Epithelial cell of proximal tubule (primary cell): ENCODE data around the gene EBI3. TPM values are rescaled to one million over a fixed set of nuclear protein-coding genes. Genes with fewer than 3 reads are reported as not detected.

Experiments
- total RNA-seq: library from RNA; depleted of rRNA; stranded (reverse); fragments of >200 nt; gene quantifications from 2 replicates; pipeline ENCODE4 v1.2.3, GENCODE V29; 2015

The EBI3 gene
- total RNA-seq, 1 donor from 2014 or later, result 1.7 TPM

Other genes with a start within 250 kb of the EBI3 start
- gene EEF2, start 244.1 kb upstream of the EBI3 start, total RNA-seq, result 1,327 and 1,998 TPM in 2 replicates
- 26.7 and 31.5 TPM in 2 replicates for gene PIAS4, start 221.8 kb upstream of the EBI3 start, total RNA-seq
- gene ZBTB7A, start 162.6 kb upstream of the EBI3 start, total RNA-seq, result 22.1 and 28.1 TPM in 2 replicates
- 123 and 138 TPM in 2 replicates for gene MAP2K2, start 105.4 kb upstream of the EBI3 start, total RNA-seq
- not detected in 2 replicates for gene CREB3L3, start 75.9 kb upstream of the EBI3 start, total RNA-seq
- gene SIRT6, start 47.0 kb upstream of the EBI3 start, total RNA-seq, result 33.8 and 43.5 TPM in 2 replicates
- not detected in 2 replicates for gene ANKRD24, start 46.8 kb upstream of the EBI3 start, total RNA-seq
- 34.3 and 39.1 TPM in 2 replicates for gene YJU2, start 17.6 kb downstream of the EBI3 start, total RNA-seq
- not detected in 2 replicates for gene SHD, start 49.7 kb downstream of the EBI3 start, total RNA-seq
- not detected in 2 replicates for gene TMIGD2, start 72.9 kb downstream of the EBI3 start, total RNA-seq
- gene FSD1, start 75.1 kb downstream of the EBI3 start, total RNA-seq, result 17.5 and 22.9 TPM in 2 replicates
- 49.2 and 70.8 TPM in 2 replicates for gene STAP2, start 109.3 kb downstream of the EBI3 start, total RNA-seq
- gene MPND, start 114.0 kb downstream of the EBI3 start, total RNA-seq, result 3.9 and 6.3 TPM in 2 replicates
- 66.5 and 109 TPM in 2 replicates for gene SH3GL1, start 171.0 kb downstream of the EBI3 start, total RNA-seq
- gene CHAF1A, start 173.1 kb downstream of the EBI3 start, total RNA-seq, result 36.7 and 50.2 TPM in 2 replicates
- gene UBXN6, start 228.3 kb downstream of the EBI3 start, total RNA-seq, result 40.9 and 62.4 TPM in 2 replicates
- gene HDGFL2, start 242.8 kb downstream of the EBI3 start, total RNA-seq, result 91.8 and 93.8 TPM in 2 replicates